Measurements from ENCODE around the gene KYNU. TPM values are rescaled to one million over a fixed set of nuclear protein-coding genes. Genes with fewer than 3 reads are reported as not detected.

KYNU gene
- total RNA-seq = 15.2 and 17.6 TPM in 2 replicates

DNA sequence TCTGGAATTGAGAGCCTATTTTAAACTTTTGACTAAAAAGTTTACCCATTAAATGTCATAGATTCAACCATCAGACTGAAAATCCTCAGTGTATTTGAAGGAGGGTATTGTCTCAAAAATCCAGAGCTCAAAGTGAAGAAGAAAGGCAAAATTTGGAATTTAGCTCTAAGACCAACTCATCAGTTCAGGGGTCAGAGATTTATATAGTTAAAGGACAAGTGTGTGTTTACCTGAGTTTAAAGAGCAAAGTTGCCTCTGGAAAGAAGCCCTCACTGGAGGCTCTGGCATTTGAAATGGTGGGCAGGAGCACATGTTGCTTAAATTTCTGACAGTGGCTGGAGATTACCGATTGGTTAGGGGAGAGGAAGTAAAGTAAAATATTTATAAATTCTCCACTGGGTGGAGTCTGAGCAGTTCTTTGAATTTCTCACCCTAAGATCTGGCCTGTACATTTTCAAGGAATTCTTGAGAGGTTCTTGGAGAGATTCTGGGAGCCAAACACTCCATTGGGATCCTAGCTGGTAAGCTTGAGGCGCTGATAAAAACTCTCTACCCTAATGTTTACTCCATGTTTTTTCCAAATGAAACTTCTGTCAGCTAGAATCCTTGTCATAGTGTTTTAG, at the start of gene KYNU:
TSS of gene KYNU (plus strand) at position 449 of the 623 bp plus-strand sequence. CDS start 7,704 bp downstream, outside the sequence.

Small RNA genes lying within 50 kb of the gene (small RNA-seq; reads per million reads assigned to genes)
- gene MTND4LP12 = not detected
